ENCODE data around the gene HDAC9. TPM values are rescaled to one million over a fixed set of nuclear protein-coding genes. Genes with fewer than 3 reads are reported as not detected.
"Not testable (repeated sequence)": the region's sequence is repeated elsewhere in the genome, so short reads cannot be mapped to it uniquely, and the experiment has no call there.

The HDAC9 gene
- total and polyA plus RNA-seq, 8 donors: 1.3 to 12.3 (median 3.5) TPM

- FAIRE-seq (no peak), DNase-seq (no peak), ATAC-seq (no peak)
- Histone ChIP-seq H3K36me3 (no peaks in the 10 kb centered on the region), H3K4me1 (no peaks in the 10 kb centered on the region), H3K27me3 (no peaks in the 10 kb centered on the region), H3K27ac (no peak overlapping the region), H3K4me3 (no peak overlapping the region), H3K9me3 (no peaks in the 10 kb centered on the region)
- no peak for TF ChIP-seq CTCF (IDR thresholded peaks at IDR 0.05)
- WGBS, 2 donors: 61 to 79% methylated on average over 5 of the region's 5 CpGs
- intact Hi-C loops (cut with DNase I): no loop called here
Observed at GRCh38 chr7:18721429-18721828, 225.9 kb downstream of the HDAC9 start.

GRCh38 chr7:18724318-18724717, 228.8 kb downstream of the HDAC9 start:
- 67 to 73% methylated on average over 2 of the region's 2 CpGs for WGBS, 2 donors
- no peak for FAIRE-seq

DNA sequence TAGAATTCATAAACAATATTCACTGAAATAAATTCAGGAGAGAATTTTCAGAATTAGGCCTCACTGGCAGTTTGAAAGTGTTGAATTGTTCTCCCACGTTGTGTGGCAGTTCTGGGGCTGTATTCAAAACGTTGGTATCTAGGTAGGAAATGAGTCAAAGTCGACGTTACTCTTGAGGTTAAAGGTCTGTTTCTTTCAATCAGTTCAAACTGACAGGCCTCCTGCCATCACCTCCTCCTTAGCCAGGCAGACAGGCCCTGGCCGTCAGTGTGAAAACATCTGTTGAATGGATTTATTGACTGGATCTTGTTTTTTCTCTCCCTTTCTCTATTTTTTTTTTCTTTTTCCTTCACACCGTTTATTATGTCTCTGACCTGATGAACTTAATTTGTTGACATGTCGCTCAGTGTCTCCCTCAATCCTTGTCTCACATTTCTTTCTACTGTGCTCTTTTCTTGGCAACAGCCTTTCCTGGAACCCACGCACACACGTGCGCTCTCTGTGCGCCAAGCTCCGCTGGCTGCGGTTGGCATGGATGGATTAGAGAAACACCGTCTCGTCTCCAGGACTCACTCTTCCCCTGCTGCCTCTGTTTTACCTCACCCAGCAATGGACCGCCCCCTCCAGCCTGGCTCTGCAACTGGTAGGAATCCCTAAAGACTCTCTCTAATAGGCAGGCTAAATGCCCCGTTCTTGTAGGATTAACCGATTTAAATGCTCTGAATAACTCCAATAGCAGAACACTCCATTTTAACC, 231.7 kb downstream of the HDAC9 start:
- H3K27ac ChIP-seq: no peak overlapping the region
- no peaks in the 10 kb centered on the region for H3K36me3 ChIP-seq
- TF ChIP-seq CTCF (IDR thresholded peaks at IDR 0.05): no peak
- intact Hi-C loops (cut with DNase I): no loop called here
- WGBS, 2 donors: 56 to 63% methylated on average over 18 of the region's 18 CpGs
- ATAC-seq: no peak
- FAIRE-seq: no peak
- H3K9me3 ChIP-seq: no peaks in the 10 kb centered on the region
- no peaks in the 10 kb centered on the region for H3K4me1 ChIP-seq
- H3K27me3 ChIP-seq: no peaks in the 10 kb centered on the region
- no peak for DNase-seq
- no peak overlapping the region for H3K4me3 ChIP-seq

More at GRCh38 chr7:18724318-18724717, 228.8 kb downstream of the HDAC9 start:
- no peaks in the 10 kb centered on the region for H3K9me3 ChIP-seq
- H3K27me3 ChIP-seq: no peaks in the 10 kb centered on the region
- no peaks in the 10 kb centered on the region for H3K4me1 ChIP-seq
- TF ChIP-seq CTCF (IDR thresholded peaks at IDR 0.05): no peak
- no peaks in the 10 kb centered on the region for H3K36me3 ChIP-seq
- DNase-seq (no peak), ATAC-seq (no peak)
- intact Hi-C loops (cut with DNase I): no loop called here
- no peak overlapping the region for H3K27ac ChIP-seq
- no peak overlapping the region for H3K4me3 ChIP-seq

GRCh38 chr7:18736012-18736411, 240.5 kb downstream of the HDAC9 start:
- H3K27me3 ChIP-seq; H3K27ac ChIP-seq; H3K9me3 ChIP-seq; H3K4me3 ChIP-seq; DNase-seq; H3K36me3 ChIP-seq; intact Hi-C loops (cut with DNase I); ATAC-seq; H3K4me1 ChIP-seq; FAIRE-seq: not testable (repeated sequence)
- 48 to 63% methylated on average over 2 of the region's 2 CpGs for WGBS, 2 donors

DNA sequence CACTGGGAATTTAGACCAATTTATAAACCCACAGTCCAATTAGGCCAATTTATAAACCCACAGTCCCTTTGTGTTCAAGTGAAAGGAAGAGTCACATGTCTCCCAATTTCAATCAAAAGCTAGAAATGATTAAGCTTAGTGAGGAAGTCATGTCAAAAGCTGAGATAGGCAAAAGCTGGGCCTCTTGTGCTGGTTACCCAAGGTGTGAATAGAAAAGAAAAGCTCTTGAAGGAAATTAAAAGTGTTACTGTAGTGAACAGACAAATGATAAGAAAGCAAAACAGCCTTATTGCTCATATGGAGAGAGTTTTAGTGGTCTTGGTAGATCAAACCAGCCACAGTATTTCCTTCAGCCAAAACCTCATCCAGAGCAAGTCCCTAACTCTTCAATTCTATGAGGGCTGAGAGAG, 245.0 kb downstream of the HDAC9 start:
- no peak overlapping the region for H3K27ac ChIP-seq
- H3K4me3 ChIP-seq: no peak overlapping the region
- no peak for FAIRE-seq
- no peaks in the 10 kb centered on the region for H3K9me3 ChIP-seq
- H3K36me3 ChIP-seq: no peaks in the 10 kb centered on the region
- intact Hi-C loops (cut with DNase I): no loop called here
- no peaks in the 10 kb centered on the region for H3K4me1 ChIP-seq
- no peak for TF ChIP-seq CTCF (IDR thresholded peaks at IDR 0.05)
- H3K27me3 ChIP-seq: no peaks in the 10 kb centered on the region
- no peak for ATAC-seq
- DNase-seq: no peak

All from pancreas (tissue), 10 donors.